Left colon (tissue), 2 donors: Measurements from ENCODE around the gene PPP6R3. TPM values are rescaled to one million over a fixed set of nuclear protein-coding genes. Genes with fewer than 3 reads are reported as not detected.
A peak's percentile ranks its signal among the peaks of the same experiment; 100 is the strongest.

Experiments used
- ATAC-seq: fragments of 200-7000 bp; cut with Tn5 transposase; one replicate; pipeline ENCODE4 v1.9.1; 2020; ENCODE audit warnings: mild to moderate bottlenecking, moderate library complexity
- DNase-seq, 2 donors: peaks; one replicate each; pipeline ENCODE4 v3.0.0-alpha.2; 2020
- intact Hi-C, 2 donors: fragments of 100-400 bp; cut with DNase I in 1 of 2; cut with micrococcal nuclease in 1 of 2; formaldehyde crosslinking; loops; one replicate each; pipeline versions ENCODE4 v1.11.2 to v1.14.0; 2022; cut with DNase I, micrococcal nuclease
- total RNA-seq, 2 donors: library from RNA; stranded (reverse); fragmentation: NEBNext Ultra II Directional; extraction: Animal tissue kit (Norgen Biotek cat#: 25700); gene quantifications; one replicate each; pipeline ENCODE4 v1.2.1, GENCODE V29; 2021
- donor health status: DM: no; HTN: no; CAD: no.
- donor health status: DM: yes; HTN: yes; CAD: no.

Gene PPP6R3
- total RNA-seq, 2 donors from 2014 or later, result 102 to 112 TPM

- no peak for ATAC-seq
- DNase-seq, result no peak
- intact Hi-C loops, result no loop called here
Observed at GRCh38 chr11:68508425-68508824, 47.9 kb downstream of the PPP6R3 start.

GRCh38 chr11:68509066-68509465 is 48.5 kb downstream of the PPP6R3 start:
- DNase-seq, result no peak
- intact Hi-C loops, result no loop called here

GRCh38 chr11:68513930-68514487 is 53.5 kb downstream of the PPP6R3 start:
- ATAC-seq, result no peak

More at GRCh38 chr11:68509066-68509465, 48.5 kb downstream of the PPP6R3 start:
- no peak for ATAC-seq

GRCh38 chr11:68517121-68517741 is 56.7 kb downstream of the PPP6R3 start:
- DNase-seq (no peak), ATAC-seq (no peak)
- intact Hi-C loops, result no loop called here

More at GRCh38 chr11:68513930-68514487, 53.5 kb downstream of the PPP6R3 start:
- intact Hi-C loops, result no loop called here
- DNase-seq, result no peak

DNA sequence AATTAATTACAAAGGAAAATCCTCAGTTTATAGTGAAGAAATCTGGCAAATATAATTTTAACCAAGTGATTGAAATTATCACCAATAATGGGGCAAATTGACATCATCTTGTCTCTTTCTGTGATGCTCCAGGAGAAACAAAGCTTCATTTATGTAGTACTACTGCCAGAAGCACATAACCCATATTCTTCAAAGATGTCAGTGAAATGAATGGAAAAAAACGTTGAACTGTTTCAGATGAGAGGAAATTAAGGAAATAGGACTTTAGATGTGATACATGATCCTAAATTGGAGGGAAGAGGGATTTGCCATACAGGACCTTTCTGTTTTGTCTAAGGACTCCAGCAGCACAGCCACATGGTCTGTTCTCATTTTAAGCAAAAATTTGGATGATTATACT is 57.6 kb downstream of the PPP6R3 start:
- intact Hi-C loops, result no loop called here
- ATAC-seq, result no peak

DNA sequence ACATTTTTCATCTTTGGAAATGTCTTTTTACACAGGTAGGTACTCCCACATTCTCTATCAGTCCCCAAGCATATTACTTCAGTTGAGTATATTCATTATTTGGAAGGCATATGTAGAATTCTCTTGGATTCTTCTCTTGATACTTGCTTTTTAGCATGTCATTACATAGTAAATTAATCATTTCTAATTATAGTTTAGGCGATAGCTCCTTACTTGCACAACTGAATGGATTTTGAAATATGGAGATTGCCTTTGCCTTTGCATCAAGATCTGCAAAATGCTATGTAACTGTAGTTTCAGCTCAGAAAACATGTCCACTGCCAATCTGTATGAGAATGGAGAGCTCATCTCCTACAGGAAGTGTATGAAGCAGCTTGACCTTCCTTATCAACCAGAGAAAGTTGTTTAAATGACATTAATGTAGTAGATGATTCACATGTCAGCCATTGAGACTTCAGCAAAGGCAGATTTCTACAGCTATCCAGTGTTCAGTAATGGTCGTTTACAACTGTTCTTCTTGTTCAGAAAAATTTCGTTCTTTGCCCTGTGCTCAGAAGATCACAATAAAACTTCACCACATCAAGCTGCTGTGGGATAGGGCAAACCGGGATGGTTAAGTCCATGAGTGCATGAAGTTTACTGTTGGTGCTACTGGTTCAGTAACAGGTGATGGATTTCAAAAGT is 61.6 kb downstream of the PPP6R3 start:
- no peak for DNase-seq
- peak; percentile 58 for ATAC-seq
- intact Hi-C loops, result no loop called here

More for the DNA sequence above, 57.6 kb downstream of the PPP6R3 start:
- no peak for DNase-seq

DNA sequence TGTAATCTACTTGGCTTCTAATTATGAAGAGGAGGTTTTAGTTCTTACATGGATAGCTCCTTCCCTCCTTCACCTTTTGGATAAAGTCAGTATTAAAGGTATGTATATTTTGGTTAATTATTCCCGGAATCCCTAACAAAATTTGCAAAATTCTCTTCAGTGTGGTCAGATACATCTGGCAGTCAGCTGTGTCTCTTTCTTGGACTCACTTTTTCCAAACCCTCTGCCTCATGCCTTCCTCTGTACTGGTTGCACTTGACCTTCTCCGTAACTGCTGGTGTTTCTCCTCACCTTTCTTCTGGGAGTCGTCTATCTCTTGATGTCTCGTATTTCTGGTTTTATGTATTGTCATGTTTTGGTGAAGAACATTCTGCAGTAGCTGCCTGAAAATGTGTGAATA is 62.5 kb downstream of the PPP6R3 start:
- no peak for ATAC-seq
- intact Hi-C loops, result no loop called here

GRCh38 chr11:68523743-68524142 is 63.2 kb downstream of the PPP6R3 start:
- DNase-seq (no peak), ATAC-seq (no peak)
- intact Hi-C loops, result no loop called here

More for the DNA sequence above, 62.5 kb downstream of the PPP6R3 start:
- DNase-seq, result no peak

DNA sequence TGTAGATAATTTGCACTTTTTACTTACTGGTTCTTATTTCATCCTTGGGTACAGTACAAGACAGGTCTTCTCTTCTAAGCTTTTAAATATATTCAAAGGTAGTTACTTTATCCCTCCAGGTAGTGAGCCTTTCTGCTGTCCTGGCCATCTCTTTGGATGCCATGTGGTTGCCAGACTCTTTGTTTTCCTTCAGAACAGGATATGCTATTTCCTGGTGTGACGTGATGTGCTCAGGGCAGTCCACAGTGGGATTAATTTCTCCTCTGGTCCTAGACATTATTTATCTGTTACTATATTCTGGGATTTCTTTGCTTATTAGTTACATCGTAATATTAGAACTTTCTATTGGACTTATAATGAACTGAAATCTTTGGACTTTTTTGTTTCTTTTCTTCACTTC is 63.7 kb downstream of the PPP6R3 start:
- DNase-seq (no peak), ATAC-seq (peak; percentile 56)
- intact Hi-C loops, result no loop called here

- ATAC-seq, result peak; percentile 49
- DNase-seq, result no peak
- intact Hi-C loops, result no loop called here
Observed at GRCh38 chr11:68524681-68525080, 64.1 kb downstream of the PPP6R3 start.

- ATAC-seq, result peak; percentile 83
- DNase-seq, result no peak
- intact Hi-C loops, result no loop called here
Observed at GRCh38 chr11:68525336-68525735, 64.8 kb downstream of the PPP6R3 start.

DNA sequence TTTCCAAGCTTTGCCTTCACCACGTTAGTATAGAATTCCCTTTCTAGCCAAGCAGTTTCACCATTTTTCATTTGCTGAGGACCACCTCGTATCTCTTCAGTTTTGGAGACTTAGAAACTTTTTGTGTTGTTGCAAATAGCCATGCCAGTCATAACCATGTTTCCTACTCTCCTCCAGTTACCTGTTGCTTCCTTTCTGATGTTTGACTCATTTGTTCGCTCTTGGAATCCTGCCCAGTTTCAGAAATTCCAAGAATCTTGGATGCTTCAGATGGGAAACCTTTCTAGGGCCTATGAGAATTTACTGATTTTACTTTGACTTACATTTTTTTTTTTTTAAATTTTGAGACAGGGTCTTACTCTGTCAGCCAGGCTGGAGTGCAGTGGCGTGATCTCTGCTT is 65.4 kb downstream of the PPP6R3 start:
- intact Hi-C loops, result no loop called here
- peak; percentile 13 for ATAC-seq
- DNase-seq, result no peak

GRCh38 chr11:68527585-68527984 is 67.0 kb downstream of the PPP6R3 start:
- intact Hi-C loops, result no loop called here
- no peak for ATAC-seq
- no peak for DNase-seq

DNA sequence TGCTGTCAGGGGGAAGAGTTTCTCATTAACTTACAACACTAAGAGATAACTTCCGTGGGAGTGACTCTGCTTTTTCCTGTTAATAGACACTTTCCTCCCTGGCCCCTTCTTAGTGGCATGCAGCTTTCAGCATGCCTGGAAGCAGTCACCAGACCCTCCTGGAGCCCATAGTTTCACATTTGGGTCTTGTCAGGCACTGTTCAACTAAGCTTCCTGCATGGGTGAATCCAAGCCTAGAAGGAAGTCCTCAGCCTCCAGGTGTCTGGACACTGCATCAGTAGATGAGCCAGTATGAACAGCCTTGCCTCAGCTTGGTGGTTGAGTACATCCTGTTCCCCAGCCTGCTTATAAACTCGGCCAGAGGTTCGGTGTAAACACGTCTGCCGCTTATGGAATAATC is 68.1 kb downstream of the PPP6R3 start:
- peak in 1 of 2 donors; percentile 44 for DNase-seq
- intact Hi-C loops, result no loop called here
- peak; percentile 17 for ATAC-seq

GRCh38 chr11:68531129-68531693 is 70.7 kb downstream of the PPP6R3 start:
- DNase-seq, result no peak
- ATAC-seq, result no peak
- intact Hi-C loops, result no loop called here

- intact Hi-C loops, result no loop called here
- ATAC-seq (peak; percentile 87), DNase-seq (no peak)
Observed at GRCh38 chr11:68532727-68533369, 72.3 kb downstream of the PPP6R3 start.

GRCh38 chr11:68533945-68534344 is 73.4 kb downstream of the PPP6R3 start:
- intact Hi-C loops, result no loop called here
- no peak for DNase-seq
- no peak for ATAC-seq

DNA sequence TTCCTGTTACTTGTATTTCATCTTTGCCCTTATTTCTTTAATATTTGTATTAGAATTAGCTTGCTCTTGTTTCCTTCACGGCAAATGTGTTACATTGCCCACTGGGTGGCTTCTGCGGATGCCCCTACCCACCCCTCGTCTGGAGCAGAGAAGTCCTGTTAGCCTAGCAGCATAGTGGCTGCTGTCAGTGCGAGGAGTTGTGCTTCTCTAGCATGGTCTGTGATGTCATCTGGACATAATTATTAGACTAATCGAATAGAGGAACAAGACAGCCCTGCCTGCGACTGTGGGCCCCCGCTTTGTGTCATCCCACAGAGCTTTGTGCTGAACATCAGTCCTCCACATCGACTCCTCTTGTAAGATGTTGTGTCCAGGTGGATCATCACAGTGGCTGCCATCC is 74.5 kb downstream of the PPP6R3 start:
- intact Hi-C loops, result no loop called here
- no peak for DNase-seq
- no peak for ATAC-seq

DNA sequence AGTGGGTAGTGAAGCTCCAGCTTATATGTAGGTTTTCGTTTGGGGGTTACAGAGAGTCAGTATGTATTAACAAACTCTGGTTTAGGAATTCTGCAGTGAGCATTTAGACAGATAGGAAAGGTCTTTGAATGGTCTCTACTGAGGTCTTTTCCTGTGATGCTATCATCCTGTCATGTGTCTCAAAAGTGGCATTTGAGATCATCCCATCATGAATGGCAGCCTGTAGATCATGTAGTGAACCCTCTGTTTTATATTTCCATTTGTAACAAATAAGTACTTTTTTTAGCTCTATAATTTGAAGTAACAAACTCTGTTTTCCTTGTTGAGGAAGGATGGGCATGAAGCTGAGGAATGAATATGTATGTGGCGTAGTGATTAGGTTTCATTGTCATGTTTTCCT is 76.2 kb downstream of the PPP6R3 start:
- intact Hi-C loops, result no loop called here
- DNase-seq, result no peak
- no peak for ATAC-seq

DNA sequence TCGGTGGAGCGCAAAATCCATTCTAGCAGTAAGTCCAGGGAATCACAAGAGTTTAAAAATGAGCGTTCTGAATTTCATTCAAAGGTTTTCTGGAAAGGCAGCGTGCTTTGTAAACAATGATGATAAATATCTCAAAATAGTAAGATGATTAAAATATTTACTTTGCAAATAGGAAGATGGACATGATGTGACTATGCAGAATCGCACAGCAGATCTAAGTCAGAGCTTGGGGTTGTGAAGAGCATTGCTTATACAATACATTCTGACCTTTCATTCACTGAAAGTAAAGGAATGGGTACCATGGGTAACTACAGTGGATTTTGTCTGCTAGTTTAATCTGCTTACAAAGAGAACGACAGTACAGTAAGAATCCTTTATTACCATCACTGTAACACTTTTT is 77.5 kb downstream of the PPP6R3 start:
- DNase-seq (no peak), ATAC-seq (no peak)
- intact Hi-C loops, result no loop called here
